CD4-positive, alpha-beta T cell treated with Interferon gamma for 1 hour (primary cell): ENCODE measurements around the gene F2RL2.
"Not testable (repeated sequence)": the region's sequence is repeated elsewhere in the genome, so short reads cannot be mapped to it uniquely, and the experiment has no call there.

Experiments
- DNase-seq: peaks from one replicate; pipeline ENCODE4 v3.0.0-alpha.2; 2020

Gene F2RL2

GRCh38 chr5:76620166-76620565 lies 3.0 kb downstream of the F2RL2 start:
- no peak for DNase-seq

GRCh38 chr5:76617675-76618074 lies 5.5 kb downstream of the F2RL2 start:
- DNase-seq: no peak

- no peak for DNase-seq
Observed at GRCh38 chr5:76617229-76617628, 6.0 kb downstream of the F2RL2 start.

GRCh38 chr5:76616206-76616605 lies 7.0 kb downstream of the F2RL2 start:
- no peak for DNase-seq

GRCh38 chr5:76615759-76616158 lies 7.4 kb downstream of the F2RL2 start:
- no peak for DNase-seq

- no peak for DNase-seq
Observed at GRCh38 chr5:76612942-76613341, 10.3 kb downstream of the F2RL2 start.

- DNase-seq: no peak
Observed at GRCh38 chr5:76610196-76610595, 13.0 kb downstream of the F2RL2 start.

GRCh38 chr5:76608833-76609232 lies 14.4 kb downstream of the F2RL2 start:
- no peak for DNase-seq

- no peak for DNase-seq
Observed at GRCh38 chr5:76607353-76607871, 15.8 kb downstream of the F2RL2 start.

GRCh38 chr5:76606701-76607100 lies 16.5 kb downstream of the F2RL2 start:
- DNase-seq: no peak

GRCh38 chr5:76604838-76605237 lies 18.4 kb downstream of the F2RL2 start:
- no peak for DNase-seq

- not testable (repeated sequence) for DNase-seq
Observed at GRCh38 chr5:76603991-76604390, 19.2 kb downstream of the F2RL2 start.

- no peak for DNase-seq
Observed at GRCh38 chr5:76602094-76602726, 21.0 kb downstream of the F2RL2 start.

GRCh38 chr5:76601470-76601869 lies 21.7 kb downstream of the F2RL2 start:
- DNase-seq: no peak

GRCh38 chr5:76600716-76601115 lies 22.5 kb downstream of the F2RL2 start:
- DNase-seq: no peak

GRCh38 chr5:76598531-76598930 lies 24.7 kb downstream of the F2RL2 start:
- DNase-seq: no peak

- DNase-seq: no peak
Observed at GRCh38 chr5:76595755-76596481, 27.3 kb downstream of the F2RL2 start.

- no peak for DNase-seq
Observed at GRCh38 chr5:76594107-76594506, 29.1 kb downstream of the F2RL2 start.

- DNase-seq: no peak
Observed at GRCh38 chr5:76592692-76593091, 30.5 kb downstream of the F2RL2 start.

- DNase-seq: no peak
Observed at GRCh38 chr5:76591366-76591765, 31.8 kb downstream of the F2RL2 start.

- no peak for DNase-seq
Observed at GRCh38 chr5:76590027-76590426, 33.2 kb downstream of the F2RL2 start.

- DNase-seq: no peak
Observed at GRCh38 chr5:76586531-76586930, 36.7 kb downstream of the F2RL2 start.

- DNase-seq: no peak
Observed at GRCh38 chr5:76585783-76586217, 37.4 kb downstream of the F2RL2 start.
